Stomach (tissue), 4 donors: ENCODE data around the gene RREB1.

ENCODE experiments used
- CTCF ChIP-seq, 7 experiments: fragments of 450-650 bp in 4 of 7; fragments of 200-600 bp in 3 of 7; sonication (generic) in 3 of 7; IDR thresholded peaks; one replicate each; pipeline ENCODE4 v1.5.1; 2016 to 2019; ENCODE audit warnings: antibody characterized with exemption in 7 of 7, control low read depth in 2 of 7, mild to moderate bottlenecking in 1 of 7
- EP300 ChIP-seq: sonication (generic); formaldehyde crosslinking; IDR thresholded peaks from one replicate; pipeline ENCODE4 v1.6.1; 2017; ENCODE audit warnings: antibody characterized with exemption
- POLR2A ChIP-seq, 4 donors: fragments of 450-650 bp; IDR thresholded peaks; one replicate each; pipeline ENCODE4 v1.6.1; 2016; ENCODE audit warnings: antibody characterized with exemption in 4 of 4, control low read depth in 2 of 4, mild to moderate bottlenecking in 1 of 4, moderate library complexity in 1 of 4

GRCh38 chr6:7267466-7268091 is 159.8 kb downstream of the RREB1 start:
- no peak for TF ChIP-seq CTCF (IDR thresholded peaks at IDR 0.05)
- no peak for TF ChIP-seq EP300
- TF ChIP-seq POLR2A (IDR thresholded peaks at IDR 0.05), result no peak
